Sciatic nerve (tissue), 2 donors: ENCODE results near the gene FAM110D. TPM values are rescaled to one million over a fixed set of nuclear protein-coding genes. Genes with fewer than 3 reads are reported as not detected.

Source experiments
- ATAC-seq: fragments of 200-7000 bp; cut with Tn5 transposase; one replicate; pipeline ENCODE4 v1.9.1; 2020; ENCODE audit warnings: mild to moderate bottlenecking, moderate library complexity
- DNase-seq: peaks from one replicate; pipeline ENCODE4 v3.0.0-alpha.2; 2020; ENCODE audit warnings: low spot score
- intact Hi-C: fragments of 100-400 bp; cut with DNase I; formaldehyde crosslinking; loops from one replicate; pipeline ENCODE4 v1.14.2; 2022
- total RNA-seq: library from RNA; stranded (reverse); fragmentation: NEBNext Ultra II Directional; extraction: Animal tissue kit (Norgen Biotek cat#: 25700); gene quantifications from one replicate; pipeline ENCODE4 v1.2.1, GENCODE V29; 2021
- donor health status: DM: no; HTN: no; CAD: no.
- donor health status: DM: no; HTN: no; CAD: no.

Gene FAM110D
- total RNA-seq, 1 donor from 2014 or later, result 11.8 TPM

- intact Hi-C loops, result no loop called here
- DNase-seq (no peak), ATAC-seq (no peak)
Observed at GRCh38 chr1:26160527-26161414, 1.9 kb downstream of the FAM110D start.

- DNase-seq (no peak), ATAC-seq (peak; percentile 28)
- intact Hi-C loops, result no loop called here
Observed at GRCh38 chr1:26161415-26162219, 2.7 kb downstream of the FAM110D start.

GRCh38 chr1:26162220-26162709 lies 3.4 kb downstream of the FAM110D start:
- DNase-seq, result no peak
- no peak for ATAC-seq
- intact Hi-C loops, result no loop called here

DNA sequence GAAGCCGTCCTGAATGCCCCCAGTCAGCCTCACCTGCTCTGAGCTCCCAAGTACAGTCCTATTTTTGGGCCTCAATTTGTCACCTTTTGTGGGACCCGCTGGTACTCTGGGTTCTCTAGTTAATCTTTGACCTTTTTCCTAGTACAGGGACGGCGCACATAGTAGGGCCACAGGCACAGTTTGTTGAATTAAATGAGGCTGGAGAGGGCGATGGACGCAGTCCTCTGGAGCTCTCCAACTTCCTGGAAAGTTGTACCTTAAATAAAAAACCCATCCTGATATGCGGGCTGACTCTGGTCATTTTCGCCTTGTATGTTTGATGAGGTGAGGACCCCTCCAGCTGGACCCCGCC lies 4.8 kb downstream of the FAM110D start:
- intact Hi-C loops, result no loop called here
- ATAC-seq (no peak), DNase-seq (no peak)

DNA sequence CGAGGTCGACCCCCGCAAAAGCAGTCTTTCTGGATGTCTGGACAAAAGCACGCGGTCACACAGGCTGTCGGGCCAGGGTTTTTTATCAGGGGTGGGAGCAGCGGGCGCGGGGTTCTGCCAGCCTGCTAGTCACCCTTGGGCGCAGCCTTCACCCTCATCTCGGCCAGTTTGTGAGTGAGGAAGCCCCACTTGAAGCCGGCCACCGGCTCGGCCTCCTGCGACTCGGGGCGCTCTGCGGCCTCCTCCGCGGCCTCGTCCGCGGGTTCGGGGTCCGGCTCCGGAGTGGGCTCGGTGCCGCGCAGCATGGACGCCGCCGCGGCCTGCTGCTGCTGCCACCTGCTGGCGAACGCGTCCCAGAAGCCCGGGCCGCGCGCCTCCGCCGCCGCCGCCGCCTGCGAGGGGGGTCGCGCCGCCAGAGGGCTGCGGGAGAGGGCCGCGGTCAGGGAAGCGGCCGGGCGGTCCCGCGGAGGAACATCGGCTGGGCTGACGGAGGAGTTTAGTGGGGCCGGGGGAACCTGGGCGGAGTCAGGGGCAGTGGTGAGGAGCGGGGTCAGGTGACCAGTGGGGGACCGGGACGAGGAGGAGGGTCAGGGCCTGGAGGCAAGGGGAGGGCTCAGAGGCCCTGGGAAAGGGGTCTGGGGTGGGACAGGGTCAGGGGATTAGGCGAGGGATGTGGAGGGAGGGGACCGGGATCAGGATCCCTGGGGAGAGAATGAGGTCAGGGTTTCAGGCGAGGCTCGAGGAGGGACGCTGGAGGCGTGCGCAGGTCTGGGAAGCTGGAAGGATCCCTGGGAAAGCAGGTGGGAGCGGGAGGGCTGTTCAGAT lies 5.4 kb downstream of the FAM110D start:
- DNase-seq, result no peak
- peak; percentile 37 for ATAC-seq
- intact Hi-C loops, result no loop called here

- intact Hi-C loops, result no loop called here
- DNase-seq (no peak), ATAC-seq (no peak)
Observed at GRCh38 chr1:26164861-26165842, 6.3 kb downstream of the FAM110D start.

- intact Hi-C loops, result no loop called here
- ATAC-seq, result no peak
- DNase-seq, result no peak
Observed at GRCh38 chr1:26166719-26167281, 7.9 kb downstream of the FAM110D start.

DNA sequence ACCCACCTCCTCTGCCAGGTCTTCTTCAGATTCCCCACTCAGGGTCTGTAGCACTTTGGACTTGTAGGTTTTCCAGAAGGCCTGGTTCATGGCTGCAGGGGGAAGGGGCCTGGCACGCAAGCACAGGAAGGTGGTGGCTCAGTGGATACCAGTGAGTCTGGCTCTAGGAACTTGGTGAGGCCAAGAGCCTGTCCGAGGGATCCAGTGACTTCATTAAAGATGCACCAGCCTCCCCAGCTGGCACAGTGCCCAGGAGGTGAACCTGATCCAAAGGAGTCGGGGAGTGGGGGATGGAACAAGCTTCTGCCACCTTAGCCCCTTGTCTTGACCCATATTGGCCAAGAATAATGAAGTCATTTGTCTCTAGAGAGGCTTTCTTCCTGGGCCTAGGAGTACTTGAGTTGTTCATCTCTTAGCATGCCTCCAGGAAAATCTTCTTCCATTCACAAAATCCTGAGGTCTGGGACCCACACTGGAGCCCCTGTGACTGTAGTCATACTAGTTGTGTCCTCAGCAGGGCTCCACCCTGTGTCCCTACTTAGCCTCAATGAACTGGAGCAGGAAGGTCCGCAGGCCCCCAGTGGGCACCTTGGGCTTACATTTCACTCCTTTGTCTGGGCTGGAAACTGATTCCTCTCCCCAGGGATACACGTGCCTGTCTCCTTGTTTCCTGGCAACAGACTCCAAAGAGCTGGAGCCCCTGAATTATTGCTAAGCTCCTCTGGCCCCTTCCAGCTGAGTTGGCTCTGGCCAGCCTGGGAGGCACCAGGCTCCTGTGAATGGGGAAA lies 9.7 kb downstream of the FAM110D start, which contains the start of gene C1orf232:
Gene C1orf232 (minus strand): TSS at position 554 of the 788 bp plus-strand sequence. CDS start 464 bp downstream, at position 90.
- intact Hi-C loops, result no loop called here
- no peak for DNase-seq

GRCh38 chr1:26169198-26169554 lies 10.3 kb downstream of the FAM110D start:
- intact Hi-C loops, result no loop called here
- no peak for ATAC-seq
- no peak for DNase-seq

More for the DNA sequence above, 9.7 kb downstream of the FAM110D start, which contains the start of gene C1orf232:
- no peak for ATAC-seq

- DNase-seq (peak; percentile 95), ATAC-seq (peak; percentile 98)
- intact Hi-C loops, result no loop called here
Observed at GRCh38 chr1:26169669-26170471, 11.0 kb downstream of the FAM110D start, which contains the start of gene ZNF593. Gene ZNF593 (plus strand): TSS chr1:26169908. CDS start chr1:26169984, 76 bp downstream.

- intact Hi-C loops, result no loop called here
- ATAC-seq, result no peak
- DNase-seq, result no peak
Observed at GRCh38 chr1:26170472-26170821, 11.6 kb downstream of the FAM110D start.

GRCh38 chr1:26171084-26172072 lies 12.5 kb downstream of the FAM110D start, which contains the start of gene ZNF593OS:
Gene ZNF593OS (minus strand): TSS chr1:26171832. CDS start chr1:26171661, 171 bp downstream.
- no peak for ATAC-seq
- no peak for DNase-seq
- intact Hi-C loops, result no loop called here

DNA sequence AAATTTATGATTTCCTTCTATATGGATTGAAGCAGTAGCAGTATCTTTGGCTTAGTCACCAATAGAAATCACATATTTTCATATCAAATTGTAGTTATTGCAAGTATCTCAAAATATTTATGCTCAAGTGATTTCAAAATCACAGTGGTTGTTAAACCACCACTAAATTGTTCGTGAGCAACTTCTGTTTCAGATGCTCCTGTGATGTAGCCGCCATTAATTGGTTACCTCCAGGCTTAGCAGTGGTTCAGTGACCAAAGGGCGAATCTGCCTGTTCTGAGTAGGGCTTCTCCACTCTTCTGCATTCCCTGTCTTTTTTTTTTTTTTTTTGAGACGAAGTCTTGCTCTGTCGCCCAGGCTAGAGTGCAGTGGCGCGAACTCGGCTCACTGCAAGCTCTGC lies 16.5 kb downstream of the FAM110D start:
- intact Hi-C loops, result no loop called here
- no peak for DNase-seq
- ATAC-seq, result no peak

- intact Hi-C loops, result no loop called here
- DNase-seq, result no peak
- ATAC-seq, result no peak
Observed at GRCh38 chr1:26177182-26177684, 18.4 kb downstream of the FAM110D start, which contains the start of gene CNKSR1. Gene CNKSR1 (plus strand): TSS chr1:26177491. CDS start chr1:26177548, 57 bp downstream.
